Measurements from ENCODE around the gene PAPLN. TPM values are rescaled to one million over a fixed set of nuclear protein-coding genes. Genes with fewer than 3 reads are reported as not detected.
A peak's percentile ranks its signal among the peaks of the same experiment; 100 is the strongest.
"Not testable (repeated sequence)": the region's sequence is repeated elsewhere in the genome, so short reads cannot be mapped to it uniquely, and the experiment has no call there.

The PAPLN gene, protein sequence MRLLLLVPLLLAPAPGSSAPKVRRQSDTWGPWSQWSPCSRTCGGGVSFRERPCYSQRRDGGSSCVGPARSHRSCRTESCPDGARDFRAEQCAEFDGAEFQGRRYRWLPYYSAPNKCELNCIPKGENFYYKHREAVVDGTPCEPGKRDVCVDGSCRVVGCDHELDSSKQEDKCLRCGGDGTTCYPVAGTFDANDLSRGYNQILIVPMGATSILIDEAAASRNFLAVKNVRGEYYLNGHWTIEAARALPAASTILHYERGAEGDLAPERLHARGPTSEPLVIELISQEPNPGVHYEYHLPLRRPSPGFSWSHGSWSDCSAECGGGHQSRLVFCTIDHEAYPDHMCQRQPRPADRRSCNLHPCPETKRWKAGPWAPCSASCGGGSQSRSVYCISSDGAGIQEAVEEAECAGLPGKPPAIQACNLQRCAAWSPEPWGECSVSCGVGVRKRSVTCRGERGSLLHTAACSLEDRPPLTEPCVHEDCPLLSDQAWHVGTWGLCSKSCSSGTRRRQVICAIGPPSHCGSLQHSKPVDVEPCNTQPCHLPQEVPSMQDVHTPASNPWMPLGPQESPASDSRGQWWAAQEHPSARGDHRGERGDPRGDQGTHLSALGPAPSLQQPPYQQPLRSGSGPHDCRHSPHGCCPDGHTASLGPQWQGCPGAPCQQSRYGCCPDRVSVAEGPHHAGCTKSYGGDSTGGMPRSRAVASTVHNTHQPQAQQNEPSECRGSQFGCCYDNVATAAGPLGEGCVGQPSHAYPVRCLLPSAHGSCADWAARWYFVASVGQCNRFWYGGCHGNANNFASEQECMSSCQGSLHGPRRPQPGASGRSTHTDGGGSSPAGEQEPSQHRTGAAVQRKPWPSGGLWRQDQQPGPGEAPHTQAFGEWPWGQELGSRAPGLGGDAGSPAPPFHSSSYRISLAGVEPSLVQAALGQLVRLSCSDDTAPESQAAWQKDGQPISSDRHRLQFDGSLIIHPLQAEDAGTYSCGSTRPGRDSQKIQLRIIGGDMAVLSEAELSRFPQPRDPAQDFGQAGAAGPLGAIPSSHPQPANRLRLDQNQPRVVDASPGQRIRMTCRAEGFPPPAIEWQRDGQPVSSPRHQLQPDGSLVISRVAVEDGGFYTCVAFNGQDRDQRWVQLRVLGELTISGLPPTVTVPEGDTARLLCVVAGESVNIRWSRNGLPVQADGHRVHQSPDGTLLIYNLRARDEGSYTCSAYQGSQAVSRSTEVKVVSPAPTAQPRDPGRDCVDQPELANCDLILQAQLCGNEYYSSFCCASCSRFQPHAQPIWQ
- polyA plus RNA-seq (2011; rRNA removed), result 1.0 and 1.1 TPM in 2 replicates
- 0.57 and 1.0 TPM in 2 replicates for polyA minus RNA-seq (2011; rRNA and poly(A)+ RNA removed)

DNA sequence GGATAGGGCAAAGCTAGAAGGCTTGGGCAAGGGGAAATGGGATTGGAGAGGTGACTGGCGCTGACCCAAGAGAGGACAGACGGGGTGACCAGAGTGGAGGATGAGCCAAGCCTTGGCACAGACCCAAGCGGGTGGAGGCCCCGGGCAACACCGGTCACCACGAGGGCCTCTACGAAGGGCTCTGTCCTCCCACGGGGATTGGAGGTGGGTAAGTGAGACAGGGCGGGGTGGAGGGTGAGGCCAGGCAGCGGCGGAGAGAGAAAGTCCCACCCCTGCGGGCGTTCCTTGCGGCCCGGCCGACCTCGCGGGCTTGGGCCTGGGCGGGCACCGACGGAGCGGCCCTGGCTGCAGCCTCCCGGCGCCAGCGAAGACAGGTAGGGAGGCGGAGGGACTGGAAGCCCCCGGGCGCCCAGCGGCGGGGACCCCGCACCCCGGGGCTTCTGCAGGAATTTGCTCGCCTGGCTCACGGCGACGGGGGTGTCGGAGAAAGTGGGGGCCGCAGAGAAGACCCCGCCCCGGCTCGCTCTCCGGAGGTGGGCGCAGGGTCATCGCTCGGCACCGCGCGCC lies at the start of gene PAPLN:
PAPLN (plus strand) TSS at position 288 of the 567 bp plus-strand sequence. CDS start 2,273 bp downstream, outside the sequence.
- POLR2A ChIA-PET, result interaction anchor here (0.6 kb wide), 2 partner anchors 159 to 555 kb away, joined by 3 to 4 read pairs; no protein-coding TSS in a partner anchor
- CTCF ChIA-PET, result no interaction called here
- peaks cover 34% of the 10 kb centered on the region for H3K27me3 ChIP-seq (ENCODE audit: control insufficient read depth, insufficient read depth, low read length)
- no peak for DNase-seq (ENCODE audit: low read depth)
- H3K36me3 ChIP-seq (ENCODE audit: control insufficient read depth, insufficient read depth, low read length), result no peaks in the 10 kb centered on the region
- TF ChIP-seq, protein P1, sequence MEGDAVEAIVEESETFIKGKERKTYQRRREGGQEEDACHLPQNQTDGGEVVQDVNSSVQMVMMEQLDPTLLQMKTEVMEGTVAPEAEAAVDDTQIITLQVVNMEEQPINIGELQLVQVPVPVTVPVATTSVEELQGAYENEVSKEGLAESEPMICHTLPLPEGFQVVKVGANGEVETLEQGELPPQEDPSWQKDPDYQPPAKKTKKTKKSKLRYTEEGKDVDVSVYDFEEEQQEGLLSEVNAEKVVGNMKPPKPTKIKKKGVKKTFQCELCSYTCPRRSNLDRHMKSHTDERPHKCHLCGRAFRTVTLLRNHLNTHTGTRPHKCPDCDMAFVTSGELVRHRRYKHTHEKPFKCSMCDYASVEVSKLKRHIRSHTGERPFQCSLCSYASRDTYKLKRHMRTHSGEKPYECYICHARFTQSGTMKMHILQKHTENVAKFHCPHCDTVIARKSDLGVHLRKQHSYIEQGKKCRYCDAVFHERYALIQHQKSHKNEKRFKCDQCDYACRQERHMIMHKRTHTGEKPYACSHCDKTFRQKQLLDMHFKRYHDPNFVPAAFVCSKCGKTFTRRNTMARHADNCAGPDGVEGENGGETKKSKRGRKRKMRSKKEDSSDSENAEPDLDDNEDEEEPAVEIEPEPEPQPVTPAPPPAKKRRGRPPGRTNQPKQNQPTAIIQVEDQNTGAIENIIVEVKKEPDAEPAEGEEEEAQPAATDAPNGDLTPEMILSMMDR (IDR thresholded peaks at IDR 0.05; ENCODE audit: insufficient read depth, low read depth, low read length), result no peak
- peak within 1 kb of the TSS; percentile 25 for H3K4me3 ChIP-seq (ENCODE audit: low read depth, low read length)

DNA sequence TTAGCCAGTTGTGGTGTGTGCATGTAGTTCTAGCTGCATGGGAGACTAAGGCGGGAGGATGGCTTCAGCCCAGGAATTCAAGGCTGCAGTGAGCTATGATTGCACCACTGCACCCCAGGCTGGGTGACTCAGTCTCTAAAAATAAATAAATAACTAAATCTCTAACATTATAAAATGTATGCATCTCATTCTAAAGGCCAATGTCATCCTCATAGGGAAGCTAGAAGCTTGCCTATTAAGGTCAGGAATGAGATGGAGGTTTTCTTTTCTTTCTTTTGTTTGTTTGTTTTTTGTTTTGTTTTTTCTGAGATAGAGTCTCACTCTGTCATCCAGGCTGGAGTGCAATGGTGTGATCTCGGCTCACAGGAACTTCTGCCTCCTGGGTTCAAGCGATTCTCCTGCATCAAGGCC lies 48.8 kb upstream of the PAPLN start:
- ChIA-PET CTCF (no interaction called here), POLR2A (no interaction called here)
- TF ChIP-seq, protein P1 (IDR thresholded peaks at IDR 0.05; ENCODE audit: insufficient read depth, low read depth, low read length), result no peak
- no peak overlapping the region for H3K4me3 ChIP-seq (ENCODE audit: low read depth, low read length)
- H3K36me3 ChIP-seq (ENCODE audit: control insufficient read depth, insufficient read depth, low read length), result peaks cover 3% of the 10 kb centered on the region
- H3K27me3 ChIP-seq (ENCODE audit: control insufficient read depth, insufficient read depth, low read length), result no peaks in the 10 kb centered on the region
- DNase-seq (ENCODE audit: low read depth), result no peak

DNA sequence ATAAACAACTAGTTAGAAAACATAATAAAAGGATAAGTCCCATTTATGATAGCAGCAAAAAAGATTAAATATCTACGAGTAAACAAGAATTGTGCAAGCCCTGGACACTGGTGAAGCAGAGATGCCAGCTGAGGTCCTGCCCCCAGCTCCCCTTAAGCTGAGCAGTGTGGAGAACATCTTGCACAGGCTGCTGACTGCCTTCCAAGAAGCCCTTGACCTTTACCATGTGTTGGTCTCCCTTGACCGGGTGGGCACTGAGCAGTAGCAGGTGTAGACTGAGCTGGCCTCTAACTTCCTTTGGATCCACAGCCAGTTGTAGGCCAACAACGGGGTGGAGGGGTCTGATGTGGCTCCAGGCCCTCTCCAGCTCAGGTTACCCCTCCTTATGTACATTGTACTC lies 47.7 kb upstream of the PAPLN start:
- POLR2A ChIA-PET, result no interaction called here
- TF ChIP-seq, protein P1 (IDR thresholded peaks at IDR 0.05; ENCODE audit: insufficient read depth, low read depth, low read length), result no peak
- CTCF ChIA-PET, result no interaction called here
- DNase-seq (ENCODE audit: low read depth), result no peak
- Histone ChIP-seq H3K4me3 (ENCODE audit: low read depth, low read length) (no peak overlapping the region), H3K27me3 (ENCODE audit: control insufficient read depth, insufficient read depth, low read length) (no peaks in the 10 kb centered on the region), H3K36me3 (ENCODE audit: control insufficient read depth, insufficient read depth, low read length) (peaks cover 5% of the 10 kb centered on the region)

DNA sequence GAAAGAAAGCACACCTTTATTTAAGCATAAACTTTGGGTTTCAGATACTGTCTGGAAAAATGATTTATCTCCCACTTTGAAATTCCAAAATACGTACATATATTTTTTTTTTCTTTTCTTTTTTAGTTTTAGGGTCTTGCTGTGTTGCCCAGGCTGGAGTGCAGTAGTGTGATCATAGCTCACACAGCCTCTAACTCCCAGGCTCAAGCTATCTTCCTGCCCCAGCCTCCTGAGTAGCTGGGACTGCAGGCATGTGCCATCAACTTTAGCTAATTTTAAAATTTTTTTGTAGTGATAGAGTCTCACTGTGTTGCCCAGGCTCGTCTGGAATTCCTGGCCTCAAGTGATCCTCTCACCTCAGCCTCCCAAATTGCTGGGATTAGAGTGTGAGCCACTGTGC lies 45.9 kb upstream of the PAPLN start:
- H3K4me3 ChIP-seq (ENCODE audit: low read depth, low read length), result no peak overlapping the region
- H3K27me3 ChIP-seq (ENCODE audit: control insufficient read depth, insufficient read depth, low read length), result no peaks in the 10 kb centered on the region
- no peak for DNase-seq (ENCODE audit: low read depth)
- TF ChIP-seq, protein P1 (IDR thresholded peaks at IDR 0.05; ENCODE audit: insufficient read depth, low read depth, low read length), result no peak
- H3K36me3 ChIP-seq (ENCODE audit: control insufficient read depth, insufficient read depth, low read length), result peaks cover 7% of the 10 kb centered on the region
- ChIA-PET POLR2A (no interaction called here), CTCF (interaction anchor here (0.9 to 1.0 kb wide), 2 partner anchors 18 to 91 kb away, joined by 3 to 4 read pairs; no protein-coding TSS in a partner anchor)

DNA sequence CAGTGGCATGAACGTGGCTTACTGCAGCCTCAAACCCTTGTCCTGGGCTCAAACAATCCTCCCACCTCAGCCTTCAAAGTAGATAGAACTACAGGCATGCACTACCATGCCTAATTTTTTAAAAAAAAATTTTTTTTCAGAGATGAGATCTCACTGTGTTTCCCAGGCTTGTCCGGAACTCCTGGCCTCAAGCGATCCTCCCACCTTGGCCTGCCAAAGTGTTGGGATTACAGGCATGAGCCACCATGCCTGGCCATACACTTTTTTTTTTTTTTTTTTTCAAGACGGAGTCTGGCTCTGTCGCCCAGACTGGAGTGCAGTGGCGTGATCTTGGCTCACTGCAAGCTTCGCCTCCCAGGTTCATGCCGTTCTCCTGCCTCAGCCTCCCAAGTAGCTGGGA lies 43.0 kb upstream of the PAPLN start:
- H3K4me3 ChIP-seq (ENCODE audit: low read depth, low read length); CTCF ChIA-PET; H3K27me3 ChIP-seq (ENCODE audit: control insufficient read depth, insufficient read depth, low read length); DNase-seq (ENCODE audit: low read depth); POLR2A ChIA-PET: not testable (repeated sequence)
- peaks cover 11% of the 10 kb centered on the region for H3K36me3 ChIP-seq (ENCODE audit: control insufficient read depth, insufficient read depth, low read length)
